COR-L47 (cell line): ENCODE data around the gene SLC16A6.
"Not testable (repeated sequence)": the region's sequence is repeated elsewhere in the genome, so short reads cannot be mapped to it uniquely, and the experiment has no call there.

Experiments used
- DNase-seq: peaks from one replicate; lab custom pipeline; 2025; lab: John Stamatoyannopoulos, UW

SLC16A6 gene

DNA sequence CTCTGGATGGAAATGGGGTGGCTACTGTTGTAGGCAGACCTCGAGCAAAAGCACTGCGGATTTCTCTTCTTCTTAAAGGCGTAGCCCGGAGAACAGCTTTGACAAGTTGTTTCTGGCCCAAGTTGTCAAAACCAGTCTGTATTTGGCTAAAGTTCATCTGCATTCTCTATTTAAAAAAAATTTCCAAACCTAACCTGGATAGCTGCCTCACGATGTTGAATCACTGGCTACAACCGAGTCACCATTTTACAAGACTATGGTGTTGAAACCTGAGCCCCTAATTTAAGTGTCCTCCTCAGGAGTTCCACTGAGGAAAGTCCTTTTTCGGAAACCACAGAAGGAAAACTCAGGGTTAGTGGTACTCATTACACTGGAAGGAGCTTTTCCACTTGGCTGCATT lies 1.5 kb downstream of the SLC16A6 start:
- DNase-seq = no peak

DNA sequence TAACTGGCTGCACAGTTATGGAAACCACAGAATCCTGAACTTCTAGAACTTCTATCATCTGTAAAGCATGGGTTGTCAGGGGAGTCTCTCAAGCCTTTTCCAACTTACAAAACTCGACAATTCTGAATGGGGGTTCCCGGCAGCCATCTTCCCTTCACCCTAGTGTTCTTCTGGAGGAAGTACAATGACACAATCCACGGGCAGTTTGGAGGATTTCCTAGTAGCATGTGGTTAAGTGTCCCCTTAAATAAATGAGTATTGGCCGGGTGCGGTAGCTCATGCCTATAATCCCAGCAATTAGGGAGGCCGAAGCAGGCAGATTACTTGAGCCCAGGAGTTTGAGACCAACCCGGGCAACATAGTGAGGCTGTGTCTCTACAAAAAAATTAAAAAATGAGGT lies 2.1 kb downstream of the SLC16A6 start:
- no peak for DNase-seq

DNA sequence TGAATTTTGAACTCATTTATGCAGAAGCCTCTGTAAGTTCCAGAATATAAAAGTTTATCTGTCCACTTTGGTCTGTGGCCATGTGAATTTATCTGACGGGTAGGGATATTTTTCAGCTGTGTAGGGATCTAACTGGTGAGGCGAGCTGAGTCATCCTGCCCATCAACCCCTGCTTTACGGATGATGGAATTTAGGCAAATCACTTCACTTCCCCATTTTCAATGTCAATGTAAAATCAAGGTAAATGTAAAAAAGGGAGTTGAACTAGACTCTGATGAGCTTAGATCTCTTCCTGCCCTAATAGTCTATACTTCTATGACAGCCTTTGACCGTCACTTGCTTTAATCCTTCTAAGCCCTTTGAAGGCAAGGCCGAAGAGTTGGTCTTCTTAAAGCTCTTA lies 2.6 kb downstream of the SLC16A6 start:
- no peak for DNase-seq

DNA sequence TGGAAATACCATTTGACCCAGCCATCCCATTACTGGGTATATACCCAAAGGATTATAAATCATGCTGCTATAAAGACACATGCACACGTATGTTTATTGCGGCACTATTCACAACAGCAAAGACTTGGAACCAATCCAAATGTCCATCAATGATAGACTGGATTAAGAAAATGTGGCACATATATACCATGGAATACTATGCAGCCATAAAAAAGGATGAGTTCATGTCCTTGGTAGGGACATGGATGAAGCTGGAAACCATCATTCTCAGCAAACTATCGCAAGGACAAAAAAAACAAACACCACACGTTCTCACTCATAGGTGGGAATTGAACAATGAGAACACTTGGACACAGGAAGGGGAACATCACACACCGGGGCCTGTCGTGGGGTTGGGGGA lies 9.0 kb downstream of the SLC16A6 start:
- not testable (repeated sequence) for DNase-seq

DNA sequence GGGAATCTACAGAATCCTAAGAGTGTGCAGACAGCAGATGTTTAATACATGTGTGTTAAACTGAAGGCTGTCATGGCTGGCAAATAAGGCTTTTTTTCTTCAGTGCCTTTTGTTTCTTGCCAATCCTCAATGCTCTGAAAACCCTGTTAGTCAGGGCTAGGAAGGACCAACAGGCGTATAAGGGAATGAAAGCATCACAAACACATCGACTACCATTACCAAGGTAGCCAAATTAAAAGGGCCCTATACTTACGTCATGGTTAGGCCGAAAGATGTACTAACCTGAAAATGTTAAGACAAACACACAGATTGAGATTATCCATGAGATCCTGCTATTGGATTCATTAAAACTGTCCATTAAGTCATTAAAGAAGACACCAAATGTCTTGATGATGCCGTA lies 13.1 kb downstream of the SLC16A6 start:
- no peak for DNase-seq

DNA sequence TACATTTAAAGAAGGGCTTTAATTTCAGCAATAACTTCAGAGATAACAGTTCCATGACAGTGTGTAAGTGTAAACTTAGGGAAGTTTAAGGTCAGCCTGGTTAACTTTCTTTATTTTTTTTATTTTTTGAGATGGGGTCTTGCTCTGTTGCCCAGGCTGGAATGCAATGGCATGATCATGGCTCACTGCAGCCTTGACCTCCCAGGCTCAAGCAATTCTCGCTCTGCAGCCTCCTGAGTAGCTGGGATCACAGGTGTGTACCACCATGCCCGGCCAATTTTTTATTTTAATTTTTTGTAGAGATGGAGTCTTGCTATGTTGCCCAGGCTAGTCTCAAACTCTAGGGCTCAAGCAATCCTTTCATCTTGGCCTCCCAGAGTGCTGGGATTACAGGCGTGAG lies 14.6 kb downstream of the SLC16A6 start:
- not testable (repeated sequence) for DNase-seq

DNA sequence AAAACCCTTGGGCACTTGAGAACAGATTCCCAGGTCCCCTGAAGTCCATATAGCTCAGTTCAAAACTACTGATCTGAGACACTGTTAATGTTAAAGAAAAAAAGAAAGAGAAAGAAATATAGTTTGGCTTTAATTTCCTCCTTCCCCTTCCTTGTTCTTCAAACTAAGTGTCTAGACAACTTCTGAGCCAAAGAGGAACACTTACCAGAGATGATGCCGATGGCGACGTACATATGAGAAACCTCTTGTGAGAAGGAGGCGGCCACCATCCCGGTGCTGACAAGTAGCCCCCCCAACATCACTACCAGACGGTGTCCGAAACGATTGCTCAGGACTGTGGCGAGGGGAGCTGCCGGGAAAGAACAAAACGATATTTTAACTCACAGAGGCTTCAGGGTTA lies 17.2 kb downstream of the SLC16A6 start:
- DNase-seq = no peak

DNA sequence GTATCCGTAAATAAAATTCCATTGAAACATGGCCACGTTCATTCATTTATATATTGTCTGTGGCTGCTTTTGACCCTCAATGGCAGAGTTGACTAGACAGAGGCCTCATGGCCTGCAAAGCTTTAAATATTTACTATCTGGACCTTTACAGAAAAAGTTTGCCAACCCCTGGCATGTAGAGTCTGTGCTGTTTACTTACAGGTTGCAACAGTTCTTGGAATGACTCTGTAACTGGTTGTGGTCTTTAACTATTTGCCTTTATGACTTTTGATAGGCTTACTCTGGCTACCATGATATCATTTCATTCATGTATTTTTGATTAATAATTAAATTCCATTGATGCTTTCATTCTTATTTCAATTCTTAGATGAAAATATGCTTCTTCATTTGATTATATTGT lies 25.1 kb downstream of the SLC16A6 start:
- DNase-seq = not testable (repeated sequence)

DNA sequence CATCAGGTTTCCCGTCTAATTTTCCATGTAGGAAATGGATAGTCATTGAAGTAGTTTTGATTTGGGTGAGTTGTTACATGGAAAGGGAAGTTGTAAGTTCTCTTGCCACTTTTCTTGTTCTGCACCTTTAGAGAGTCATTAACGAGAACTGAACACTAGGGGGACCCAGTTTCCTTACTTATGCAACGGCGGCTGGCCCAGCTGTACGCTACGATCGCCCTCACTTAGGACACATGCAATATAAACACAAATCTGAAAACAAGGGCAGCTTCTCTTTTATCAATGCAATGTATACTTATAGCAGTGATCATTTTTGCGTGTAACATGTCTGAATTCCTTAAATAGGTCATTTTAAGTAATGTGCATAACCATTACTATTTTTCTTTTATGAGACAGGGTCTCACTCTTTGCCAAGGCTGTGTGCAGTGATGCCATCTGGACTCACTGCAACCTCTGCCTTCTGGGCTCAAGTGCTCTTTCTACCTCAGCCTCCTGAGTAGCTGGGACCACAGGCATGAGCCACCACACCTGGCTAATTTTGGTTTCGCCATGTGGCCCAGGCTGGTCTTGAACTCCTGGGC lies 27.7 kb downstream of the SLC16A6 start:
- DNase-seq = not testable (repeated sequence)

DNA sequence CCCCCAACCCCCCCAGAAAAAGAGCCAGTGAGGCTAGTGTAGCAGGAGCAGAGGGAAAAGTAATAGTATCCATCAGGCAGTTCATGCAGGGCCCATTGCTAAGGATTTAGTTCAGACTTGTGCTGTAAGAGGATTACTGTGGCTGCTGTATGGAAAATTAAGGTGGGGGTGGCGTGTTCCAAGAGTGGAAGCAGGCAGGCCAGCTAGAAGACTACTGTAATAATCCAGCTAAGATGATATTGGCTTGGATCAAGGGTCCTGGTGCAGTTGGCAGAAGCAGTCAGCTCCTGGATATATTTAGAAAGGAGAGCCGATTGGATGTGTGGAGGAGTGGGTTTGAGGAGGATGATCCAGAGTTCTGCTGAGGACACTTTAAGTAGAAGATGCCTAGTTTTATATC lies 28.5 kb downstream of the SLC16A6 start:
- DNase-seq = not testable (repeated sequence)

DNA sequence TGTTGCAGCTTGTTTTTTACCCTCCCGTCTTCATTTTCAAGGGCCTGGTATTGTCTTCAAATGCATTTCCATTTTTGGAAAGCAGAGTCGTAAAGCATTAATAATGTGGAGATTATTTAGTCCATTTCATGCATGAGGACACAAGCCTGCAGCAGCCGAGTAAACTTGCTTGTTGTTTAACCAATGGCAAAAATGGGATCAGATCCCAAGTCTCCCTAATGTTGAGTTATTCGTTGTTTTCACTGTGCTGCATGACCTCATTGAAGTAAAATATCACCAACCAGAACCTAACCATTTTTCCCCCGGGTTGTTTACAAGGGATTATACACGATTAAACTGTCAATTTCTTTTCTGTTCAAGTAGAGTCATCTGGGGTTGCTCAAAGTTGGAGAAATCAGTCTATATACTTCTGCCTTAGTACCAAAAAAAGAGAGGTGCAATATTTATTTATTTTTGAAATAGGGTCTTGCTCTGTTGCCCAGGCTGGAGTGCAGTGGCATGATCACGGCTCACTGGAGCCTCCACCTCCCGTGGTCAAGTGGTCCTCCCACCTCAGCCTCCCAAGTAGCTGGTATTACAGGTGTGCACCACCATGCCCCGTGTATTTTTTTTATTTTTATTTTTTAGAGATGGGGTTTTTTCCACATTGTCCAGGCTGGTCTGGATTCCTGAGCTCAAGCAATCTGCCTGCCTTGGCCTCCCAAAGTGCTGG lies 30.7 kb downstream of the SLC16A6 start:
- DNase-seq = no peak

DNA sequence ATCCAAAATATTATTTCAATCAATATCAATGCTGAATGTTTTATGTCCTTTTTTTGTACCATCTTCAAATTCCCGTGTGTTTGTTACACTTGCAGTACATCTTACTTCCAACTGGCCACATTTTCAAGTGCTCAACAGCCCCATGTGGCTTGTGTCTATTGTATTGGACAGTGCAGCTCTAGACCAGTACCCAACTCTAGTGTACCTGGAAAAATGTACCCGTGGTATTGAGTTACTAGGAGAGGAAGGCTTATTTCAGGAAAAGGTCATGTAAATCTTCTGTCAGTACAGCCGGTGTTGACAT lies 31.3 kb downstream of the SLC16A6 start:
- DNase-seq = not testable (repeated sequence)

DNA sequence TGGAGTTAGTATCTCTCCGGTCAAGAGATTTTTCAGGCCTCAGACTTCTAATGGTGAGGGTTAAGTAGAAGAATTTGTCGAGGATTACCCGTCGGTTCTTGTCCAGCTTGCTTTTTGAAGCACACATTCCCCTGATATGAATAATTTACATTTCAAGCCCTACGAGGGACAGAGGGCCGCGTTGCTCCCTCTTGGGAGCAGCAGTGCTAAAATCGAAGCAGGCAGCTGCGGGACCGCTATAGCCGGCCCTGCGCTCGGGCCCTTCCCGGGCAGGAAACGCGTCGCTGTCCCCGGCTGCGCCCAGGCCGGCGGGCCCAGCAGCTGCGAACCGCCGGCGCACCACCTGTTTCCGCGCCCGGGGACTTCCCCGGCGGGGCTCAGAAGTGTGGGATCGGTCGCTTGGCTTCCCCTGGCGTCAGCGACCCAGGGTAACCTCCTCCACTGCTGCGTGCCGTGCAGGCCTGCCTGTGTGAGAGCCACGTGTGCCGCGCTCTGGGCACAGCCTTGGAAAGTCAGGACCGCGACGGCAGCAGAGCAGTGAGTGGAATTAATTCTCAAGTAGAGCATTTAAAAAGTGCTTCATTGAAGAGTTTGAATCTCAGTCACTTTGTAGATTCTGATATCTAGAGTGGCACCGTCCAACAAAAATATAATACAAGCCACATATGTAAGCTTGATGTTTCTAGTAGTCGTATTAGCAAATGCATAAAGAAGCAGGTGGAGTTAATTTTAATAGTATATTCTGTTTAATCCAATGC lies 31.9 kb downstream of the SLC16A6 start:
- DNase-seq = not testable (repeated sequence)

DNA sequence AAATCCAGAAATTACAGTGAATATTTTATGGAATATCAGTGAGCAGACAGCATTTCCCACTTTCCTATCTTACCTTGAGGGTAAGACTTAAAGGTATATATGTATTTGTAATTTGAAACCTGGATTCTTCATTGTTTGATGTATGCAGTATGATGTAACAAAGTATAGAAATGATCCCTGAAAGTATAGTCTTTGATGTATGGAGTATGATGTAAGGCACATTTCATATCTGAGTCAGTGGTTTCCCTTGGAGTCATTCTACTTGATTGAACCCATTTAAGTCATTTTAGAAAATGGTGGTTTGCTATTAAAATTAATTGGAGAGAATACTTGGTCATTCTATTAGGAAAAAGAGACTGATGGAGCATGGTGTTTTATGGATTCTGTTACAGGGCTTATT lies 33.0 kb downstream of the SLC16A6 start:
- no peak for DNase-seq

DNA sequence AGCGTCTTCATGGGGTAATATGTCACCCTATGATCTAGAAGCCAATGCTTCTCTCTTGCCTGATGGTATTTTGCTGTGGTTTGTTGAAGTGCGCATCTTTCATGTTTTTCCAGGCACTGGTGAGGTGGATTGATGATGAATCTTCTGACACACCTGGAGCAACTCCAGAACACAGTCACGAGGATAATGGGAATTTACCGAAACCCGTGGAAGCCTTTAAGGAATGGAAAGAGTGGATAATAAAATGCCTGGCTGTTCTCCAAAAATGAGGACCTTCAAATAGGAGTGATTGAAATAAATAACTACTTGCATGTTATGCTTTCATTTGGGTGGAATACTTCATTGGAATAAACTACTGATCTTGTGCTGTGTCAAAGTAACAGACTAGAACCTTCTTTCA lies 34.2 kb downstream of the SLC16A6 start:
- not testable (repeated sequence) for DNase-seq

DNA sequence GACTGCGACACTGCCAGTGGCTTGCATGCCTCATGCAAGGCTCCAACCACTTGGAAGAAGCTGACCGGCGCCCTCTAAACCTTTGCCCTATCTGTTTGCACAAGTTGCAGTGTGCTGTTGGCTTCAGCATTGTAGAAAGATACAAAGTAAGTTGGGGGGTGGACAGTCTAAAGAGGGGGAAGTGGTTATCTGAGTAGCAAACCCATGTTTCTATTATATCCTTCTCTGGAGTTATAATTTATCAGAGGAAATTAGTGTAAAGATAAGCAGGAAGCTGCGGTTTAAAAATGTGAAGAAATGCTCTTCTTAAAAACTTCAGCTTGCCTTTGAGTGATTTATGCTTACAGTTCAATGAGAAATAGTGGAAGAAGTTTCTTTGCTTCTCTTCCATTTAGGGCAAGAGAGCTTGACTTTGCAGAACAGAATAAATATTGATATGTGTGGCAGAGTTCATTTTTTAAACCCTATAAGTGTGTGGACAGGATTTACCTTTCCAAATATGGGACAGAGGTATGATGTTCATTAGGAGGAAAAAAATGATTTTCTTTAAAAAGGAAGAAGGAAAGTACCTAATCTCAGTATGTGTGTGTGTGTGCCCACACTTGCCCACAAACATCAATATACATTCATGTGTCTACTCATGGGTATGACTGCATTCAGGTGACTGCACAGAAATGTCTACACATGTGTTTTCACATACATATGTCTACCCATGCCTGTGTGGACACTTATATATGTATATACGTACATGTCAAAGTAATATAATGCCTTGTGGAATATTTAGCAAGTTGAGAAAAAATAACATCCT lies 35.0 kb downstream of the SLC16A6 start:
- DNase-seq = no peak

DNA sequence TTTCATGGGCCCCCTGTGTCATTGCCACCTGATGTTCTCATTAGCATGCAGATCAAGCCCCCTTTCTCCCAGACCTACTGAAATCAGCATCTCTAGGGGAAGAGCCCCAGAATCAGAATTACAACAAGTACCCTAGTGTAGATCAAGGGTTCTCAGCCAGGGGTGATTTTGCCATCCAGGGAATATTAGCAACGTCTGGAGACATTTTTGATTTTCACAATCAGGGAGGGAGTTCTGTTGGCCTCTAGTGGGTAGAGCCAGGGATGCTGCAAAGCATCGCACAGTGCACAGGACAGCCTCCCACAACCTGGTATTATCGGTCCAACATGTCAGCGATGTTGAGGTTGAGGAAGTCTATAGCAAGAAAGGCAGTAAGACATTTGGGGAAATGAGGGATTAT lies 35.8 kb downstream of the SLC16A6 start:
- DNase-seq = no peak

DNA sequence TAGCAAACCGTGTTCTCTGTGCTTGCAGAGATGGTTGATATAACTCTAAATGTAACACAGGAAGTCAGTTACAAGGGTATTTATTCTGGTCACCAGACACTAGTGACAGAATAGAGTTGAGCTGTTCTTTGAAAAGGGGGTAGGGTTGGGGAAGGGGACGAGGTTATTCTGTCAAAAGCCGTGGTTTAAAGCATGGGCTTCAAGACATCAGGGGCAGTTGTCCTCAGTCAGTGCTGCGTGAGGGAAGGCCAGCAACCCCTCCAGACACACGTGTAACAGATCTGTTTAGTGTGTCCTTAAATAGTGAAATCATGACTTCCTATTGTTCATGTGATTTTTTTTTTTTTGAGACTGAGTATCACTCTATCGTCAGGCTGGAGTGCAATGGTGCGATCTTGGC lies 37.5 kb downstream of the SLC16A6 start:
- DNase-seq = not testable (repeated sequence)

DNA sequence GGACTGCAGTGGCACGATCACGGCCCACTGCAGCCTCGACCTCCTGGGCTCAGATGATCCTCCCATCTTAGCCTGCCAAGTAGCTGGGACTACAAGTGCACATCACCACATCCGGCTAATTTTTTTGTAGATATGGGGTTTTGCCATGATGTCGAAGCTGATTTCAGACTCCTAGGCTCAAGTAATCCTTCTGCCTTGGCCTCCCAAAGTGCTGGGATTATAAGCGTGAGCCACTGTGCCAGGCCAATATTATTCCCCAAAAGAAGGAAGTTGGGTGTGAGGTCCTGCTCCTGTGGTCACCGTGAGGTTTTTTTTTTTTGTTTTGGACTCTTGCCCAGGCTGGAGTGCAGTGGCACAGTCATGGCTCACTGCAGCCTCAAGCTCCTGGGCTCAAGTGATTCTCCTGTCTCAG lies 41.6 kb downstream of the SLC16A6 start:
- no peak for DNase-seq

DNA sequence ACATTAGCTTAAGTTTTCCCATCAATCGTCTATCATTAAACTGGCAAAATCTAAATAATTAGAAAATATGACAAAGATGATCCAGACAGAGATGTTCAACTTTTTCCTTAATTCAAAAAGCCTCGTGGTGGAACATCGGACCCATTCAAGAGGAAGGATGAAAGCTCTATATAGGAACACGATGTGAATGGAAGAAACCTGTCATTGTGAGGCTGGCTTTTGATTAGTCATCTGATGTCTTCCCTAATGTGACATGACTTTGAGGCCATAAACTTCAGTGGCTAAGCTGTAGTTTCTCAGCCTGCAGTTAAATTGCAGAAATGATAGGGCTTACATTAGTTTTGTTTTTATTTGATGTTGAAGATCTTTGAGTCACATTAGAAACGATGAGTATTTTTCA lies 42.0 kb downstream of the SLC16A6 start:
- DNase-seq = no peak

DNA sequence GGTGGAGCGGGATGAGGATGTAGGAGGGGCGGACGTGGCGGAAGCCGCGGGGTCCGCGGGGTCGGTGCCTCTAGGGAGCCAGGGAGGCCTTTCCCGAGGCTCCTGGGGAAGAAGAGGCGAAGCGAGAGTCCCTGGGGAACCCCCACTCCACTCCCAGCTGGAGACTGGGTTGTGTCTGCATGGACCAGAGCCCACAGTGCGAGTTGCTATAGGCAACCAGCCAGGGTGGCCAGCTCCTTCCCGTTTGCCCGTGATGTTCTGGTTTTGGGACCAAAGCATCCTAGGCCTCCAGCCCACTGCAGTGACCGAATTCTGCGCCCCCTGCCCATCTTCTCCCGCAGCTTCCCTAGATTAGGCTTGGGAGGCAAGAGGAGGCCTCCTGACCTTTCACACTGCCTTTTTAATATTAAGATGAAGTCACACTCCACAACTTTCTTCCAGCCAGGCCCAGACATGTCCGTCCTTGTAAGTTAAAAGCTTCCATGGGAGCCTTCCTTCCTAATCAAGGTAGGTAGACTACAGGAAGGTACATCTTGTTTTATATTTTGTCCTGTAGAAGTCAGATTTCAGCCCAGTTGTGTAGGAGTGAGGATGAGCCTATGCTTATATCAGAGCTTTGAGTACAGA lies 42.6 kb downstream of the SLC16A6 start:
- DNase-seq = peak; percentile 59
